KBM-7 (cell line): Measurements from ENCODE around the gene KIF21B.
A peak's percentile ranks its signal among the peaks of the same experiment; 100 is the strongest.
"Not testable (repeated sequence)": the region's sequence is repeated elsewhere in the genome, so short reads cannot be mapped to it uniquely, and the experiment has no call there.

Source experiments
- DNase-seq: peaks from one replicate; pipeline ENCODE4 v3.0.0-alpha.2; 2015
- in situ Hi-C: fragments of 300-500 bp; cut with MboI; formaldehyde crosslinking; loops from 2 replicates; pipeline ENCODE4 v1.14.3; 2020; ENCODE audit warnings: low sequenced_read_pairs, low pct_unique_long_range_greater_than_20kb, mixed read lengths

The KIF21B gene

DNA sequence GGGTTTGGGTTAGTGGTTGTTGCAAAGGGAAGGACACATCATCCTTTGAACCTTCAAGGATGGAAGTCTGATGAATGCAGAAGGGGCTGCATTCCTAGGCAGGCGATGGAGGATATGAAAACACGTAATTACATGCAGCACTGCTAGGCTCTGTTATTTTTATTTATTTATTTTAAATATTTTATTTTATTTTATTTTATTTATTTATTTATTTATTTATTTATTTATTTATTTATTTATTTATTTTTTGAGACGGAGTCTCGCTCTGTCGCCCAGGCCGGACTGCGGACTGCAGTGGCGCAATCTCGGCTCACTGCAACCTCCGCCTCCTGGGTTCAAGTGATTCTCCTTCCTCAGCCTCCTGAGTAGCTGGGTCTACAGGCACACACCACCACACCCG is 59.6 kb downstream of the KIF21B start:
- in situ Hi-C loops, DNase-seq: not testable (repeated sequence)

DNA sequence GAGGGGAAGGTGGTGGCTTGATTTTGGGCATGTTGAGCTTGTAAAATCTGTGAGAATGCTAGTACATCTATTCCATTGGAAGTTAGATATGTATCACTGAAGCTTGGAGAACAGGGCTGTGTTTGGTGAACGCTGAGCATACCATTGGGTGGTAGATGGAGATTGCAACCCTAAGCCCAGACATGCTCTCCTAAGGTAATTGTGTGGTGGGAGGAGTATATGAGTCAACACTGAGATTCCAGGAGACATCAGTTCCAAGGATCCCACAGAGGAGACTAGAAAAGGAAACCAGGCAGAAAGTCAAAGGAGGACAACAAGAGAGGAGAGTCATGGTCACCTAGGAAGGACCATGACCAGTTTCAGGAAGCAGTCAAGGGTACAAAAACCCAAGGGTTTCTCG is 60.4 kb downstream of the KIF21B start:
- in situ Hi-C loops = no loop called here
- no peak for DNase-seq

DNA sequence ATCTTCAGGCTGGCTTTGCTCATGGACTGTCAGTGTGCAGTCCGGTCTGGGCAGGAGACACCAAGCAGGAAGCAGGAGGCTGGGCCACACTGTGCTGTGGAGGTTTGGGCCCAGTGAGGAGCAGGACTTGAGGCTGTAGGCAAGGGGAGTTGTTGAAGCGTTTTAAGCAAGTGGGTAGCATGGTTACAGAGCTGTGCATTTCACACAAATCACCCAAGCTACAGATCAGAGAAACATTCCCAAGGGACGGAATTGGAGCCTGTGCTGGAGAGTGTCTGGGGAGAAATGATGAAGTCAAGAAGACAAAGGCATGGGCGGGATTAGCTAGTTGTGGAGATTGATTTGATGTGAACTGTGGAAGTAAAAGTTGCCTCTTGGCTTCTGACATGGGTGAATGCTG is 60.9 kb downstream of the KIF21B start:
- DNase-seq = no peak
- in situ Hi-C loops = no loop called here

DNA sequence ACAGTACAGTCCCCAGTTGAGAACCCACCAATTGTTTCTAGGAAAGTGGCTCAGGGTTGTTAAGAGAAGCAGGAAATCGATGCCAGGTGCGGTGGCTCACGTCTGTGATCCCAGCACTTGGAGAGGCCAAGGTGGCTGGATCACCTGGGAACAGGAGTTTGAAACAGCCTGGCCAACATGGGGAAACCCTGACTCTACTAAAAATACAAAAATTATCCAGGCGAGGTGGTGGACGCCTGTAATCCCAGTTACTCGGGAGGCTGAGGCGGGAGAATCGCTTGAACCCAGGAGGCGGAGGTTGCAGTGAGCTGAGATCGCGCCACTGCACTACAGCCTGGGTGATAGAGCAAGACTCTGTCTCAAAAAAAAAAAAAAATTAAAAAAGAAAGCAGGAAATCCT is 61.4 kb downstream of the KIF21B start:
- in situ Hi-C loops, DNase-seq: not testable (repeated sequence)

DNA sequence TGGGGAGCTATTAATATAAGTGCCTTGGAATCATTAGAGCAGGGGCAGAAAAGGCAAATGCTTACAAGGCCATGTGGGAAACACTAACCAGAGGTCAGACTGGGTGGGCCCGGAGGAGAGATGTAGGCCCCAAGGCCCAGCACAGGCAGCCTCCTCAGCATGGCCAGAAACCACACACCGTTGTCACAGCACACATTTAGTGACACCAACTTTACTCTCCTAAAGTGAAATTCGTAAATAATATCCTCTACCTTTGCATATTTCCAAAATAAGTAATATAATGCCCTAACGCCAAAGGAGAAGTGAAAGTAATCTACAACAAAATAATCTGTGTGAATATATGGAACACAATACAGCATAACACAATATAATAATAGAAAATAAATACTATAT is 62.6 kb downstream of the KIF21B start:
- DNase-seq = no peak

DNA sequence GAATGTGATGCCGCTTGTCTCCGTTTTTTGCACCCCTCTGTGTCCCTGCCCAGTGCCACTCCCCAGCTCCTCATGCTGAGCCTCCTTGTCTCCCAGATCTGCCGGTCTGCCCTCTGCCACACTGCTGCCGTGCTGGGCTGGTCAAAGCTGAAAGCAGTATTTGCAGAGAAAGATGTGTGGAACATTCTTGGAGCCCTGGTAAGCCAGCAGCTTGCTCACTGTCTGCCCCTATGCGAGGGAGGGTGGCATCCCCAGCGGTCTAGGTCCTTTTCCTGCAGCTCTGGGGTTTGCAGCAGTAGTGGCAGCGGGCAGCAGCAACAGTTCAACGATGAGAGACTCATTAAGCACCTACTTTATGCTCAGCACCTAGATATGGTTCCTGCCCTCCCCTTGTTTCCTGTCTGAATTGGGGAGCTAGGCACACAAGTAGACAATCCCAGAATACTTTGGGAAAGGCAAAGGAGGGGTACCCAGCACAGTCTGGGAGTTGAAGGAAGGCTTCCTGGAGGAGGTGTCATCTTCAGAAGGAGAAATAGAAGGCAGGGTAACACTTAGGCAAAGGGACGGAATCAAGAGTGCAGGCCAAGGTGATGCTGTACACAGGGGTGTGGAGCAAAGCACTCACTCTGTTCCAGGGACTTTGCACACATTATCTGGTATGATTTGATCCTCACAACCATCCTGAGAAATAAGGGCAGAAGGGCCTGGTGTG is 63.1 kb downstream of the KIF21B start:
- DNase-seq = no peak
- in situ Hi-C loops = no loop called here

More for the DNA sequence above, 62.6 kb downstream of the KIF21B start:
- in situ Hi-C loops = no loop called here

DNA sequence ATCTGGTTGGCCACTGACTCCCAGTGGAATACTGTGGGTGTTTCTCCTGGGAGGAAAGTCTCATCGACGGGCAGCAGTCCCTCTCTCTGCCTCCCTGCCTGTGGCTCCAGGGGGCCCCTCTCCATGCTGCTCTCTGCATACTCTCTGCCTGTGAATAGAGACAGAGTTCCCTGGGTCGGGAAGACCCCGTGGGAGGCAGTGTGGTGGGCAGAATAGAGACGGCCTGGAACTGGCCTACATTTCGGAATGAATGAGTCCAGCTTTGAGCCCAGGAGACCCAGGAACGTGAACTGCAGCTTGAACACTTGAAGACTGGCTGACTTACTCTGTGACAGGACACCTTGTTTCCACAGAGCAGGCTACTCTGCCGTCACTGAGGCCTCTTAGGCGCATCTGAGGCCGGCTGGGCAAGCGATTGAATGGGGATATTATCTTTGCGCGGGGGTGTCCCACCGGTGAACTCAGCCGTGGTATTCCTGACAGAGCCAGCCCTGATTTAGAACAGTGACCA is 64.0 kb downstream of the KIF21B start:
- in situ Hi-C loops = no loop called here
- DNase-seq = no peak

DNA sequence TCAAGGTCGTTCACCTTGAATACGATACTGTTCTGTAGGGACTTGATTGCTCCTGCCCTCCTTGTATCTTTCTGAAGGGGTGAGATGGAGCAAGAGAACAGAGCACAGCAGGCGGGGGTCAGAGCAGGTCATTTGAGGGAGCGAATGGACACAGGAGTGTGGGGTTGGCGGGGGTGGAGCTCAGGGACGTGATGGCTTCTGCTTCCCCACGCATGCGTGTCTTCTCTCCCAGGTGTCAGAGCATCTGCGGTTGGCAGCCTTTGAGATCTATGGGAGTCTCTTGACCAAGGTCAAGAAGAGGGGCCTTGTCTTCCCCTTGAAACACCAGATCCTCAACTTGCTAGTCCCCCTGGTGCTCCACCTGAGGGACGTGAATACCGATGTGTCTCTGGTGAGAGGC is 64.9 kb downstream of the KIF21B start:
- DNase-seq = no peak
- in situ Hi-C loops = no loop called here

DNA sequence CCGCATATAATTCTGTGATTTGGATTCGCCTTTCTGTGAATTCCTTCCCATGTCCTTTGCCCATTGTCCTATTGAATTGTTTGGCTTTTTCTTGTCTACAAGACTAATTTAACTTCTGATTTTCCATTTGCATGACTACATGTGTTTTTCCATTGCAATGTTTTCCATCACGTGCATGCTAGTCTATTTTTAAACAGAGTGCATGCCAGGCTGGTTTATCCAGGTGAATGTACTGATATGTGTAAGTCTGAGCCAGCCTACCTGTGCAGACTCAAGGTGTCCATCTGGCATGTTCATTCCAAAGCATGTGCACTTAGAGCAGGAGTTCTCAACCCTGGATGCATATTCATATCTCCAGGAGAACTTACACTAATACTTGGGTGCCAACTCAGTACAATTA is 69.1 kb downstream of the KIF21B start:
- in situ Hi-C loops = no loop called here

DNA sequence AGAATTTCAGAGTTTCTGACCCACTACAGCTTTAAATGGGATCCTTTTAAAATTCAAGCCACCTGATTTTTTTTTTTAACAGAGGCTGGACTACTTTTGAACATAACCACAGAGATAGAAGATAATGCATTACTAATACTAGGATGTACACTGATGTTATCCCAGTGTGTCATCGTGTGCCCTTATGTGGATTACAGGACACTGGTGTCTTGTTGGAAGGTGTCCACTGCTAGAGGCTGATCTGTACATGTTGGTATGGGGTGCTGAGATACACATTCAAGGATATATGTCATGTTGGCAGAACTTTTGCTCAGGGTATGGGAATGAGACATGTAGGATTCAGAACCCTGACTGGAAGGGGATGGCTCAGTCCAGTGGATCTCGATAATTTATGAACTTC is 72.5 kb downstream of the KIF21B start:
- DNase-seq = no peak
- in situ Hi-C loops = no loop called here

More for the DNA sequence above, 69.1 kb downstream of the KIF21B start:
- no peak for DNase-seq

DNA sequence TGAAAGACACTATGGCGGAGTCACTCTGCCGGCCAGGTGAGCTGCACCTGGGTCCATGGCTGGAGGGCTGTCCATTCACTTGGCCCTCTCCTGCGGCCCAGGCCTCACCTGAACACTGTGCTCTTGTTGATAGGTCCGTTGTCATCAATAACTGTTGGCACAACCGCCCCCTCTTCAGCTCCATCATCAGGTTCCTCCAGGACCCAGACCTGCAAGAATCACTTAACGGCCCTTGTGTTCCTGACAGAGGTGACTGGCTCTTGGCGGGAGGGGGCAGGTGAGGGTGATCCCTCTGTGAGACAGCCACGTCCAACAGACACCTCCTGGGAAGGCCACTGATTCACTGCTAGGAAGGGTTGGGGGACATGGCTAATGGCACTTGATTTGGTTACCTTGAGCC is 73.9 kb downstream of the KIF21B start:
- in situ Hi-C loops = no loop called here
- DNase-seq = no peak

DNA sequence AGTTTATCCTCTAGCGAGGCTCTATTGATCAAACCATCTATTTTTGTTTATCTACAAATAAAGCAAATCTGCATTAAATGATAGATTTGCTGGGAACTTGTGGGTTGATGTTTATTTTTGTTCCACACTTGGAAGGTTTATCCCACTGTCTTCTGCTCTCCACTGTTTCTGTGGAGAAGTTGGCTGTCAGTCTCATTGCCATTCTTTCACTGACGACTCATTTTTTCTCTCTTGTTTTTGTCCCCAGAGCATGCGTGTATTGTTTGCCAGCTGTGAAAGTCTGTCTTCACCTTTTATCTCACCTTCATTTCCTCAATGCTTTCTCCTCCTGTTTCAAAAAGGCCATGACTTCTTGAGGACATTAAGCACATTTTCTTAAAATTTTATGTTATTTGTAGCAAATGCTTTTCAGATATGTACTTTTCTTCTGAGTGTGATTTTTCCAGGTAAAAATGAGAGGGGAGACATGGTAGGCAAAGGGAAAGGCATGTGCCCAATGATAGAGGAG is 76.4 kb downstream of the KIF21B start:
- DNase-seq = no peak
- in situ Hi-C loops = no loop called here

DNA sequence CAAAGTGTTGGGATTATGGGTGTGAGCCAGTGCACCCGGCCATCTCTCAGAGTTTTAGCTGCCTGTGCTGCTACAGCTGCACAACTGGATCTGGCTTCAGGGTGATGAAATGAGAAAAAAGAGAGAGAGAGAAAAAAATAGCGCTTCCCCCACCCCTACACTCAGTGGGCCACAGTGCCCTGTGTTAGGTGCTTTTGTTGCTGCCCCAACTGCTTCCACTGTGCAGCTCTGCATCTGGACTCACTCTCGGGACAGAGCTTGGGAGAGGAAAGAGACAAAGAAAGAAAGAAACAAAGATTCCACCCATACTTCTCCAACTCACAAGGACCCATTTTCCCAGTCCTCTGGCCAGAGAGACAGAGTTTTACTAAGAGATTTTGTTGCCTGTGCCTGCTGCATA is 78.4 kb downstream of the KIF21B start:
- DNase-seq = no peak
- in situ Hi-C loops = no loop called here

DNA sequence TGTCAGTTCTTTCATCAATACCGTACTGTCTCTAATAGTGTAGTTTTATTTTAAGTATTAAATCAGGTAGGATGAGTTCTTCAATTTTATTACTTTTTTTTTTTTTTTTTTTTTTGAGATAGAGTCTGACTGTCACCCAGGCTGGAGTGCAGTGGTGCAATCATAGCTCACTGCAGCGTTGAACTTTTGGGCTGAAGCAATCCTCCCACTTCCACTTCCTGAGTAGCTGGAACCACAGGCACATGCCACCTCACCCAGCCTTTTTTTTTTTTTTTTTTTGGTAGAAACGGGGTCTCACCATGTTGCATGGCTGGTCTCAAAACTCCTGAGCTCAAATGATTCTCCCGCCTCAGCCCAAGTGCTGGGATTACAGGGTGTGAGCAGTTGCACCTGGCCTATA is 84.6 kb downstream of the KIF21B start:
- in situ Hi-C loops = no loop called here
- peak; percentile 88 for DNase-seq

DNA sequence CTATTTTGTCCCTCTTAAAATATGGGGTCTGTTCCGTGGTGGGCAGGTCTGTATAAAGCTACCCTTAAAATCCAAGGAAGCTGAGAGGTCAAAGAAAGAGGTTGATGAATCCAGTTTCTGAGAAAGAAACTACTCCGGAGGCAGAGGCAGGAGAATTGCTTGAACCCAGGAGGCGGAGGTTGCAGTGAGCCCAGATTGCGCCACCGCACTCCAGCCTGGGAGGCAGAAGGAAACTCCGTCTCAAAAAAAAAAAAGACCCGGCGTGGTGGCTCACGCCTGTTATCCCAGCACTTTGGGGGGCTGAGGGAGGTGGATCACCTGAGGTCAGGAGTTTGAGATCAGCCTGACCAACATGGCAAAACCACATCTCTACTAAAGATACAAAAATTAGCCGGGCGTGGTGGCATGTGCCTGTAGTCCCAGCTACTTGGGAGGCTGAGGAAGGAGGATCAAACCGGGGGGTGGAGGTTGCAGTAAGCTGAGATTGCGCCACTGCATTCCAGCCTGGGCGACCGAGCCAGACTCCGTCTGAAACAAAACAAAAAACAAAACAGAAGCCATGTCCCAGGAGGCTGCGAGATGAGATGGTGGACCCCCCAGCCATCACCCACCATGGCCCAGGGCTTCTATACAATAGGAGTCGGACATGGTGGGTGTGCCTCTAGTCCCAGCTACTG is 88.1 kb downstream of the KIF21B start:
- DNase-seq, in situ Hi-C loops: not testable (repeated sequence)

DNA sequence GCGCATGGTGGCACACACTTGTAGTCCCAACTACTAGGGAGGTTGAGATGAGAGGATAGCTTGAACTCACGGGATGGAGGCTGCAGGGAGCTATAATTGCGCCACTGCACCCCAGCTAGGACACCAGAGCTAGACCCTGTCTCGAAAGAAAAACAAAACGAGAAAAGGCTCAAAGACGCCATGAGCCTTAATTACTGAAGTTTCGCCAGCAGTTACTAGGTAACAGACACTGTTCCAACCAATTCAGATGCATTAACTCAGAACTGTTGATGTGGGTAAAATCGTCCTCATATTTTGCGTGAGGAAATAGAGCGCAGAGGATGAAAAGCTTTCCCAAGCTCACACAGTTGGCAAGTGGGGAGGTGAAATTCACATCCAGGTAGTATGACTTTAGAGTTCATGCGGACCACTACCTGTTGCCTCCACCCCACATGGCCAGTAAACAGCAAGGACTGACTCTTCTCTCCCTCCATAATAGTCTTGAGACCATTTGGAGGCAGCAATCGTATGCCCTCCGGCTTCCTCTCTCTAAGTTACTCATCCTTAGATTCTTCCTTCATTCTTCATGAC is 88.8 kb downstream of the KIF21B start:
- DNase-seq = no peak
- in situ Hi-C loops = no loop called here

DNA sequence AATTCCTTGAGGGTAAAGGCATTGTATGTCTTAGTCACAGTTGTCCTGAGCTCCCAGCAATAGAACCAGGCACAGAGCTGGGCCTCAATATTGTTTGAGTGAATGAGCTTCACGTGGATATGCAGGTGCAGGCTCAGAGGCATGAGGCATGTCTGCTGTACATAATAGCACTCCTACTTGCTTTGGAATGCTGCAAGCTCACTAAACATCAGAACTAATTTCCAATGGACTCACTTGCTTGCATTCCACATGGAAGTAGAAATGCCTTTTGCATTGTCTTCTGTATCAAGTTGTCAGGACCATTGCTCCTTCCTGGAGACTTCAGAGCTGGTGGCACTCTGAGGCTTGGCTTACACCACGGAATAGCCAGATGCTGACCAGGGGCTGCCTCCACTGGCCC is 91.7 kb downstream of the KIF21B start:
- DNase-seq = no peak
- in situ Hi-C loops = no loop called here

DNA sequence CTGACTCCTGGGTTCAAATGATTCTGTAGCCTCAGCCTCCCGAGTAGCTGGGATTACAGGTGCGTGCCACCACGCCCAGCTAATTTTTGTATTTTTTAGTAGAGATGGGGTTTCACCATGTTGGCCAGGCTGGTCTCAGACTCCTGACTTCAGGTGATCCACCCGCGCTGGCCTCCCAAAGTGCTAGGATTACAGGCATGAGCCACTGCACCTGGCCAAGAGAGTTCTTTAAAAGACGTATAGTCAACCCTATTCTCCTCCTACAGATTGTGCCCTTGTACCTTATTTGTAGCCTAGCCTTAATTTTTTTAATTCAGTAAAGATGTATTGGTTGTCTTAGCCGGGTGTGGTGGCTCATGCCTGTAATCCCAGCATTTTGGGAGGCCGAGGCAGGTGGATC is 93.2 kb downstream of the KIF21B start:
- in situ Hi-C loops, DNase-seq: not testable (repeated sequence)

DNA sequence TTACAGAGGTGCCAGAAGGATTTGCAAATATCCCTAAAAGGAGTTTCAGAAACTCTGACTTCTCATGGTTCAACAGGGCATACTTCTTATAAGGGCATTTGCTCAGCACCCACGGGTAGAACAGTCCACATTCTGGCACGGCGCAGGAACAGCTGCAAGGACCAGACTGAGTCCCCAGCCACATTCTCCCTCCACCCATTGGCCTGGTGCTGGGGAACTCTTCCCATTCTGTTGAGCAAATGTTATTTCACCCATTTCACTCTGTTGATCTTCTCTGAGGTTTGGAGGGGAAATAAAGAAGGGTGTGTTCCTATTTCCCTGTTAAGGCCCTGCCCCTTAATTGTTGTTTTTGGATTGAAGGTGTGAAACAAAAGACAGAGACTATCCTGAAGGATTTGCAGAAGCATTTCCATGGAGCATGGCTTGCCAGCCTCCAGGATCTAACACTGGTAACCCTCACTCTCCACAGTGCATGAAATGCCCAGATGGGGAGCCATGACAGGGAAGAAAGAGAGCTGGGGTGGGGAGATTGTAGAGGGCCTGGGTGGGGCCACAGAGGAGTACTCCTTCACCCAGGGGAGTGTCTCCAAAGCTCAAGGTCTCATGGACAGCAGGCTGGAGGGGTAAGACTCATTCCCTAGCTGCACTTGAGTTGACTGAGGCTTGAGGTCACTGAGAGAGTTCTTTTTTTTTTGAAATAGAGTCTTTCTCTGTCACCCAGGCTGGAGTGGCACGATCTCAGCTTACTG is 93.8 kb downstream of the KIF21B start:
- no peak for DNase-seq
- in situ Hi-C loops = no loop called here

DNA sequence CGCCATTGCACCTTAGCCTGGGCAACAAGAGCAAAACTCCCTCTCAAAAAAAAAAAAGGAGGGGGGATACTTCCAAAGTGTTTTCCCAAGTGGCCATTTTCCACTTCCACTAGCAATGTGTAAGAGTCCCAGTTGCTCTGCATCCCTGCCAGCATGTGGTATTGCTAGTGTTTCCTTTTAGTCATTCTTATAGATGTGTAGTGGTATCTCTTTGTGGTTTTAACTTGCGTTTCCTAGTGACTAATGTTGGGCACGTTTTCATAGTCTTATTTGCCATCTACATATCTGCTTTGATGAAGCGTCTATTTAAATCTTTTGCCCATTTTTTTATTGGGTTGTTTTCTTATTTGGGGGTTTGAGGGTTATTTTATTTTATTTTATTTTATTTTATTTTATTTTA is 97.7 kb downstream of the KIF21B start:
- no peak for DNase-seq
- in situ Hi-C loops = no loop called here
